Stimulated activated naive CD4-positive, alpha-beta T cell treated with Interleukin-2 at 50 U/mL for 16 hours (primary cell): ENCODE data around the gene GTF2A1.
"Not testable (repeated sequence)": the region's sequence is repeated elsewhere in the genome, so short reads cannot be mapped to it uniquely, and the experiment has no call there.

Experiments used
- DNase-seq: peaks from one replicate; lab custom pipeline; 2025; lab: John Stamatoyannopoulos, UW

GTF2A1 gene

GRCh38 chr14:81220830-81221578 is at the start of gene GTF2A1:
Gene GTF2A1, minus strand, starts transcription at chr14:81220959. Its CDS starts 441 bp downstream, at chr14:81220518.
- DNase-seq: peak; percentile 95

- DNase-seq: no peak
These were observed 49.2 kb upstream of the GTF2A1 start for GRCh38 chr14:81269979-81270375.

GRCh38 chr14:81269100-81269978 is 48.6 kb upstream of the GTF2A1 start:
- DNase-seq: no peak

- DNase-seq: no peak
These were observed 47.3 kb upstream of the GTF2A1 start for GRCh38 chr14:81268016-81268416.

- no peak for DNase-seq
These were observed 44.9 kb upstream of the GTF2A1 start for GRCh38 chr14:81265636-81266169.

GRCh38 chr14:81264671-81265070 is 43.9 kb upstream of the GTF2A1 start:
- DNase-seq: no peak

GRCh38 chr14:81263777-81264410 is 43.1 kb upstream of the GTF2A1 start:
- DNase-seq: no peak

GRCh38 chr14:81261176-81261575 is 40.4 kb upstream of the GTF2A1 start:
- DNase-seq: no peak

GRCh38 chr14:81260732-81261131 is 40.0 kb upstream of the GTF2A1 start:
- no peak for DNase-seq

- no peak for DNase-seq
These were observed 35.7 kb upstream of the GTF2A1 start for GRCh38 chr14:81256289-81256960.

GRCh38 chr14:81252278-81252677 is 31.5 kb upstream of the GTF2A1 start:
- no peak for DNase-seq

GRCh38 chr14:81247271-81247766 is 26.6 kb upstream of the GTF2A1 start:
- DNase-seq: no peak

- no peak for DNase-seq
These were observed 25.9 kb upstream of the GTF2A1 start for GRCh38 chr14:81246461-81247270.

- no peak for DNase-seq
These were observed 25.0 kb upstream of the GTF2A1 start for GRCh38 chr14:81245771-81246170.

- DNase-seq: not testable (repeated sequence)
These were observed 23.7 kb upstream of the GTF2A1 start for GRCh38 chr14:81244431-81244830.

- DNase-seq: no peak
These were observed 22.7 kb upstream of the GTF2A1 start for GRCh38 chr14:81243499-81243898.

- not testable (repeated sequence) for DNase-seq
These were observed 16.1 kb upstream of the GTF2A1 start for GRCh38 chr14:81236849-81237248.

- no peak for DNase-seq
These were observed 15.4 kb upstream of the GTF2A1 start for GRCh38 chr14:81236138-81236537.

- no peak for DNase-seq
These were observed 14.3 kb upstream of the GTF2A1 start for GRCh38 chr14:81235096-81235495.

GRCh38 chr14:81234278-81234677 is 13.5 kb upstream of the GTF2A1 start:
- no peak for DNase-seq

- DNase-seq: no peak
These were observed 12.9 kb upstream of the GTF2A1 start for GRCh38 chr14:81233615-81234014.
